Renal cortex interstitium (tissue), 11 donors: ENCODE measurements around the gene PTPRJ. TPM values are rescaled to one million over a fixed set of nuclear protein-coding genes. Genes with fewer than 3 reads are reported as not detected.
A peak's percentile ranks its signal among the peaks of the same experiment; 100 is the strongest.

ENCODE experiments used
- DNase-seq, 11 donors: peaks; one replicate each; pipeline ENCODE4 v3.0.0-alpha.2; 2013; ENCODE audit warnings: low read depth in 9 of 11, low spot score in 4 of 11; ENCODE audit errors: extremely low read depth in 1 of 11
- polyA plus RNA-seq, 3 donors: library from polyadenylated mRNA; unstranded; fragments of 120-200 nt; gene quantifications; one replicate each; pipeline ENCODE4 v1.2.1, GENCODE V29; 2013; ENCODE audit not compliant: insufficient read length in 3 of 3

Gene PTPRJ
- polyA plus RNA-seq, 3 donors = 23.3 to 24.5 (median 23.5) TPM

- no peak for DNase-seq
These were observed 69.9 kb downstream of the PTPRJ start for GRCh38 chr11:48050304-48050703.

GRCh38 chr11:48051217-48051830 lies 71.0 kb downstream of the PTPRJ start:
- DNase-seq = no peak

- peak in 4 of 11 donors; percentile 42 to 73 (median 58) for DNase-seq
These were observed 72.1 kb downstream of the PTPRJ start for GRCh38 chr11:48052183-48053044.

- DNase-seq = no peak
These were observed 74.6 kb downstream of the PTPRJ start for GRCh38 chr11:48054994-48055291.

- peak in 5 of 11 donors; percentile 28 to 73 (median 66) for DNase-seq
These were observed 75.2 kb downstream of the PTPRJ start for GRCh38 chr11:48055292-48056132.

- no peak for DNase-seq
These were observed 76.2 kb downstream of the PTPRJ start for GRCh38 chr11:48056325-48057183.

GRCh38 chr11:48058064-48058463 lies 77.7 kb downstream of the PTPRJ start:
- DNase-seq = no peak

GRCh38 chr11:48058788-48059187 lies 78.4 kb downstream of the PTPRJ start:
- DNase-seq = no peak

- DNase-seq = no peak
These were observed 82.3 kb downstream of the PTPRJ start for GRCh38 chr11:48062649-48063048.

- DNase-seq = peak in 8 of 11 donors; percentile 28 to 79 (median 59)
These were observed 83.1 kb downstream of the PTPRJ start for GRCh38 chr11:48063424-48063978.

GRCh38 chr11:48064306-48064705 lies 83.9 kb downstream of the PTPRJ start:
- DNase-seq = no peak

- no peak for DNase-seq
These were observed 86.8 kb downstream of the PTPRJ start for GRCh38 chr11:48066881-48067800.

GRCh38 chr11:48073031-48073861 lies 92.9 kb downstream of the PTPRJ start:
- DNase-seq = no peak

- DNase-seq = no peak
These were observed 94.2 kb downstream of the PTPRJ start for GRCh38 chr11:48074425-48075181.

GRCh38 chr11:48075637-48076036 lies 95.3 kb downstream of the PTPRJ start:
- no peak for DNase-seq

- no peak for DNase-seq
These were observed 96.9 kb downstream of the PTPRJ start for GRCh38 chr11:48077251-48077650.
